A204.1 (cell line): ENCODE measurements around the gene KCNN4.
"Not testable (repeated sequence)": the region's sequence is repeated elsewhere in the genome, so short reads cannot be mapped to it uniquely, and the experiment has no call there.

Experiments used
- FAIRE-seq: peaks from 2 replicates; lab custom pipeline; 2012; peaks lifted over from hg19 to GRCh38; lab: Jason Lieb, UNC

KCNN4 gene

GRCh38 chr19:43798546-43799409, 18.0 kb upstream of the KCNN4 start:
- no peak for FAIRE-seq

GRCh38 chr19:43798026-43798545, 17.3 kb upstream of the KCNN4 start:
- no peak for FAIRE-seq

- FAIRE-seq = no peak
Observed at GRCh38 chr19:43797556-43797955, 16.8 kb upstream of the KCNN4 start.

GRCh38 chr19:43797118-43797517, 16.3 kb upstream of the KCNN4 start:
- FAIRE-seq = no peak

- FAIRE-seq = no peak
Observed at GRCh38 chr19:43790587-43790986, 9.8 kb upstream of the KCNN4 start.

- FAIRE-seq = no peak
Observed at GRCh38 chr19:43789029-43789428, 8.3 kb upstream of the KCNN4 start.

GRCh38 chr19:43786665-43787064, 5.9 kb upstream of the KCNN4 start:
- no peak for FAIRE-seq

GRCh38 chr19:43784981-43785808, 4.4 kb upstream of the KCNN4 start:
- FAIRE-seq = peak; percentile 57

- no peak for FAIRE-seq
Observed at GRCh38 chr19:43784241-43784980, 3.6 kb upstream of the KCNN4 start.

- no peak for FAIRE-seq
Observed at GRCh38 chr19:43783636-43784035, 2.9 kb upstream of the KCNN4 start.

- FAIRE-seq = no peak
Observed at GRCh38 chr19:43782689-43783231, 2.0 kb upstream of the KCNN4 start.

GRCh38 chr19:43782311-43782660, 1.5 kb upstream of the KCNN4 start:
- FAIRE-seq = no peak

GRCh38 chr19:43781630-43782310, 997 bp upstream of the KCNN4 start:
- FAIRE-seq = no peak

- FAIRE-seq = no peak
Observed at GRCh38 chr19:43779820-43780219, 953 bp downstream of the KCNN4 start.

GRCh38 chr19:43779147-43779819, 1.5 kb downstream of the KCNN4 start:
- FAIRE-seq = no peak

- no peak for FAIRE-seq
Observed at GRCh38 chr19:43778651-43779050, 2.1 kb downstream of the KCNN4 start.

GRCh38 chr19:43777163-43777695, 3.5 kb downstream of the KCNN4 start:
- no peak for FAIRE-seq

- no peak for FAIRE-seq
Observed at GRCh38 chr19:43776286-43776685, 4.5 kb downstream of the KCNN4 start.

- FAIRE-seq = no peak
Observed at GRCh38 chr19:43775299-43775890, 5.4 kb downstream of the KCNN4 start.

GRCh38 chr19:43774940-43775258, 5.9 kb downstream of the KCNN4 start:
- FAIRE-seq = not testable (repeated sequence)
